Stimulated activated naive CD8-positive, alpha-beta T cell treated with anti-CD3 and anti-CD28 coated beads, Interleukin-15, amount 100 ng/mL, for 72 hours (primary cell): ENCODE data around the gene SORCS1.
"Not testable (repeated sequence)": the region's sequence is repeated elsewhere in the genome, so short reads cannot be mapped to it uniquely, and the experiment has no call there.

Experiments
- ATAC-seq: fragments of 150-1000 bp; cut with Tn5 transposase; 2 replicates; pipeline ENCODE4 v1.10.0; 2021; ENCODE audit warnings: mild to moderate bottlenecking, moderate library complexity
- DNase-seq, 2 donors: peaks; one replicate each; pipeline ENCODE4 v3.0.0; 2021 to 2022
- H3K27ac Mint-ChIP-seq, 2 donors: one replicate each; pipeline ENCODE4 v1.8.0; 2022; ENCODE audit warnings: mild to moderate bottlenecking in 2 of 2, mixed read lengths in 2 of 2, moderate library complexity in 2 of 2
- H3K27me3 Mint-ChIP-seq: one replicate; pipeline ENCODE4 v1.8.0; 2022; ENCODE audit warnings: mixed read lengths
- H3K4me1 Mint-ChIP-seq: one replicate; pipeline ENCODE4 v1.8.0; 2022; ENCODE audit warnings: mild to moderate bottlenecking, mixed read lengths
- H3K4me3 Mint-ChIP-seq, 2 donors: one replicate each; pipeline ENCODE4 v1.8.0; 2022; ENCODE audit warnings: mild to moderate bottlenecking in 2 of 2, mixed read lengths in 2 of 2, moderate library complexity in 1 of 2
- H3K9me3 Mint-ChIP-seq, 2 donors: one replicate each; pipeline ENCODE4 v1.8.0; 2022; ENCODE audit warnings: mixed read lengths in 2 of 2

Gene SORCS1

GRCh38 chr10:107037192-107038122 is 127.0 kb downstream of the SORCS1 start:
- no peak overlapping the region for H3K27ac Mint-ChIP-seq
- H3K4me3 Mint-ChIP-seq, result no peak overlapping the region
- H3K27me3 Mint-ChIP-seq, result no peaks in the 10 kb centered on the region
- DNase-seq, result no peak
- peaks cover 0 to 5% of the 10 kb centered on the region in 2 donors for H3K9me3 Mint-ChIP-seq
- H3K4me1 Mint-ChIP-seq, result no peaks in the 10 kb centered on the region
- no peak for ATAC-seq

GRCh38 chr10:107033799-107034422 is 130.6 kb downstream of the SORCS1 start:
- no peak overlapping the region for H3K27ac Mint-ChIP-seq
- no peak overlapping the region for H3K4me3 Mint-ChIP-seq
- H3K9me3 Mint-ChIP-seq, result peaks cover 0 to 5% of the 10 kb centered on the region in 2 donors
- no peaks in the 10 kb centered on the region for H3K27me3 Mint-ChIP-seq
- H3K4me1 Mint-ChIP-seq, result no peaks in the 10 kb centered on the region
- ATAC-seq (no peak), DNase-seq (no peak)

DNA sequence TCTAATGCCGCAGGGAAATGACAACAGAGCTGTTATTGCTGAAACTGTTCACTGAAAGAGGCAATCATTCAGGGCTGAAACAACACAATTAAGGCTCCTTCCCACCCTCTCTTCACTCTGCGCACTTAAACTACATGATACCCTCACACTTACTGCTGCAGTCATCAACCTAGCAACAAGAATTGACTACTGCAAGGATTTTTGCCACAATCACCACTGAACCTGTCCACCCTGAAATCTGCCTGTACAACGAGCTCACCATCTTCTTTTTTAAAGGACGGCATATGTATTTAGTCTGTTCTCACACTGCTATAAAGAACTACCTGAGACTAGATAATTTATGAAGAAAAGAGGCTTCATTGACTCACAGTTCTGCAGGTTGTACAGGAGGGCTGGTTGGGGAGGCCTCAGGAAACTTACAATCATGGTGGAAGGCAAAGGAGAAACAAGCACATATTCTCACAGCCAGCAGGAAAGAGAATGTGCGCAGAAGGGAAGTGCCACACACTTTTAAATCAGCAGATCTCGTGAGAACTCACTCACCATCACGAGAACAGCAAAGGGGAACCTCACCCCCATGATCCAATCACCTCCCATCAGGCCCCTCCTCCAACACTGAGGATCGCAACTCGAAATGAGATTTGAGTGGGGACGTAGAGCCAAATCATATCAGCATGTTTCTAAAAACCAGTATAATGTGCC is 131.7 kb downstream of the SORCS1 start:
- Mint-ChIP-seq H3K27me3 (no peaks in the 10 kb centered on the region), H3K4me3 (no peak overlapping the region), H3K27ac (no peak overlapping the region), H3K9me3 (peaks cover 0 to 5% of the 10 kb centered on the region in 2 donors), H3K4me1 (no peaks in the 10 kb centered on the region)
- ATAC-seq (no peak), DNase-seq (no peak)

DNA sequence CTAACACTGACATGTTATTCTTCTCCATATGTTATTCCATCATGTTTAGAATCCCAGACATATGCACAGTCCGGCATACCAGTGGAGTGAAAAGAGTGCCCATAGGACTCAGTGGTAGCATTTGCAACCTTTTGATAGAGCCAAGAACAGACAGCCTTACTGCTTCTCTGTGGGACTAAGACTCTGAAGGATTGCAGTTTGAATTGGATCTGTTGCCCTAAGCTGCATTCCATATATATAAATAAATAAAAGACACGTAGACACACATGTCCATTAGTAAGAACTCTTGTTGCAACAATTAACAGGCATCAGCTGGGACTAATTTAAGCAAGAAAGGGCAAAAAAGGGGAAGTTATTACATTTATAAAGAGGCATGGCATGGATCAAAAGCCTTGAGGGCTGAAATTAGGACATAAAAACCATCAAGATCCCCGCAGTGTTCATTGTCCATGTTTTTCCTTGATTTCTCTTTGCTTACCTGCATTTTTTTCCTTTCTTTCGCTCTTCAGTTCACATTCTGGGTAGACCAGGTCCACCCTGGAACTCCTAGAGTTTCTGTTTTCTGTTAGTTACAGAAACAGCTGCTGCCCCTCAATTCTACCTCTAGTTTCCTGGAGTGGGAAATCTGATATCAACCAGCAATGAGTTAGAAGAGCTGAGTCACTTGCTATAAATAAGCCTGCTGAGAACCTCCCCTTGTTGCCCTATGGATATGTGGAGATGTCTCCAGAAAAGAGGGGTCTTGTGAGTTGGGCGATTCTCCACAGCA is 132.4 kb downstream of the SORCS1 start:
- peaks cover 0 to 5% of the 10 kb centered on the region in 2 donors for H3K9me3 Mint-ChIP-seq
- no peaks in the 10 kb centered on the region for H3K4me1 Mint-ChIP-seq
- ATAC-seq, result no peak
- no peaks in the 10 kb centered on the region for H3K27me3 Mint-ChIP-seq
- no peak for DNase-seq
- no peak overlapping the region for H3K27ac Mint-ChIP-seq
- no peak overlapping the region for H3K4me3 Mint-ChIP-seq

DNA sequence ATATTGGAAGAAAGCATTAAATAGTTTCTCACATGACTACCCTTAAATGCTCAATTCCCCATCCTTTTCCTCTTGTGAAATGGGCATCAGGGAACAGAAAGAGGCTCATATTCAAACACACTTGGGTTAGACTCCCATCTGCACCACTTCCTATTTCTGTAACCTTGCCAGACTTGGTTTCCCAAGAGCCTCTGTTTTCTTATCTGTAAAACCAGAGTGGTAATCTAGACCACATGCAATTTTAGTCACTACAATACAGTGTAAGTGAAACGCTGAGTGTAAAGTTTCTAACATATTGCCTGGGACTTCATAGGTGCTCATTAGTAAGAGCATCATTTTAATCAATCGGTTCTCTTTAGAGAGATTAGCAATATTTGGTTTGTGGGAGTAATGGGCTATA is 136.3 kb downstream of the SORCS1 start:
- Mint-ChIP-seq H3K9me3 (peaks cover 0 to 5% of the 10 kb centered on the region in 2 donors), H3K4me3 (no peak overlapping the region)

GRCh38 chr10:107025676-107026075 is 138.8 kb downstream of the SORCS1 start:
- H3K4me3 Mint-ChIP-seq, result no peak overlapping the region
- H3K27me3 Mint-ChIP-seq, result no peaks in the 10 kb centered on the region
- H3K27ac Mint-ChIP-seq, result no peak overlapping the region
- no peaks in the 10 kb centered on the region for H3K4me1 Mint-ChIP-seq
- no peaks in the 10 kb centered on the region for H3K9me3 Mint-ChIP-seq
- ATAC-seq (no peak), DNase-seq (no peak)

More for the DNA sequence above, 136.3 kb downstream of the SORCS1 start:
- no peaks in the 10 kb centered on the region for H3K4me1 Mint-ChIP-seq
- H3K27ac Mint-ChIP-seq, result no peak overlapping the region
- ATAC-seq, result no peak
- H3K27me3 Mint-ChIP-seq, result no peaks in the 10 kb centered on the region
- DNase-seq, result no peak

- H3K27me3 Mint-ChIP-seq, H3K27ac Mint-ChIP-seq, DNase-seq, H3K4me3 Mint-ChIP-seq, H3K9me3 Mint-ChIP-seq, ATAC-seq, H3K4me1 Mint-ChIP-seq: not testable (repeated sequence)
Measured at GRCh38 chr10:107024033-107024432, 140.5 kb downstream of the SORCS1 start.

- Mint-ChIP-seq H3K27ac (no peak overlapping the region), H3K4me1 (no peaks in the 10 kb centered on the region), H3K4me3 (no peak overlapping the region), H3K9me3 (no peaks in the 10 kb centered on the region), H3K27me3 (no peaks in the 10 kb centered on the region)
- ATAC-seq, result no peak
- no peak for DNase-seq
Measured at GRCh38 chr10:107022600-107023354, 141.7 kb downstream of the SORCS1 start.

DNA sequence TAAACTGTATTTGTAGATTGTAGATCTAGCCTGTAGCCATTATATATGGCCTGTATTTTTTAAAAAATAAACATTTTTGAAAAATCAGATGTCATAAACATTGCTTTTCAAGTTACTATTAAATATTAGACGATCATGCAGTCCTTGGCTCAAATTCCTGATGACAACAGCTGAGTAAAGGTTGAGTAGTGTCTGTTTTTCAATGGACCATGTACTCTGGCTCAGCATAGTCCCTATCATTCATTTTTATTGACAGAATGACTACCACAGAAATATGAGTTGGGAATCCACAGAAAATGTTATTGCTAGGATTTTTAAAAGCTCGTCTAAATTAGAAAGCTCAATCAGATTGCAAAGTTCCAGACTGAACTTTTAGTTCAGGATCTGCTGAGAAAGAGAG is 145.4 kb downstream of the SORCS1 start:
- Mint-ChIP-seq H3K4me3 (no peak overlapping the region), H3K9me3 (peaks cover 0 to 6% of the 10 kb centered on the region in 2 donors), H3K4me1 (no peaks in the 10 kb centered on the region), H3K27ac (no peak overlapping the region), H3K27me3 (no peaks in the 10 kb centered on the region)
- no peak for DNase-seq
- ATAC-seq, result no peak

GRCh38 chr10:107013258-107014006 is 151.1 kb downstream of the SORCS1 start:
- Mint-ChIP-seq H3K4me3 (no peak overlapping the region), H3K9me3 (peaks cover 0 to 6% of the 10 kb centered on the region in 2 donors), H3K4me1 (no peaks in the 10 kb centered on the region), H3K27me3 (no peaks in the 10 kb centered on the region), H3K27ac (no peak overlapping the region)
- DNase-seq, result no peak
- ATAC-seq, result no peak

- no peak for DNase-seq
- Mint-ChIP-seq H3K4me3 (no peak overlapping the region), H3K4me1 (no peaks in the 10 kb centered on the region), H3K27me3 (no peaks in the 10 kb centered on the region), H3K9me3 (peaks cover 0 to 6% of the 10 kb centered on the region in 2 donors), H3K27ac (no peak overlapping the region)
- ATAC-seq, result no peak
Measured at GRCh38 chr10:107011992-107012391, 152.5 kb downstream of the SORCS1 start.

DNA sequence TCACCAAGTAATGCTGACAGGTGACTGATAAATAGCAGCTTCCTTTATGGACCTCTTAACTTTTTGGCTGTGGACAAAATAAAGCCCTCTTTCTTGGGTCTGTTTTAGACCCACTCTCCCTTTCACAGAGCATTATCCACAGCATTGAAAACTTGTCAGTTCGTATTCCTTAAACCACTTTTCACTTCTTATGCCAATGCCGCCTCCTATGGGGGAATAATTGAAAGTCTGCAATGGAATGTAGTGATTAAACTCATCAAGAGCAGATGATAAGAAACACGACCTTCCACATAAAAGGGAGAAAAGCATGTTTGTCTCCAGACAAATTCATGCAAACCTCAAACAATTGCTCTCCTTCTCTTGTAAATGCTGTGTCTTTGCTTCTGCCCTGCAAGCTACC is 153.4 kb downstream of the SORCS1 start:
- H3K27ac Mint-ChIP-seq, result no peak overlapping the region
- no peak for ATAC-seq
- no peaks in the 10 kb centered on the region for H3K27me3 Mint-ChIP-seq
- H3K9me3 Mint-ChIP-seq, result peaks cover 0 to 6% of the 10 kb centered on the region in 2 donors
- DNase-seq, result no peak
- H3K4me3 Mint-ChIP-seq, result no peak overlapping the region
- no peaks in the 10 kb centered on the region for H3K4me1 Mint-ChIP-seq

GRCh38 chr10:107010531-107010930 is 154.0 kb downstream of the SORCS1 start:
- no peak overlapping the region for H3K27ac Mint-ChIP-seq
- ATAC-seq, result no peak
- no peak for DNase-seq
- H3K9me3 Mint-ChIP-seq, result peaks cover 0 to 6% of the 10 kb centered on the region in 2 donors
- no peak overlapping the region for H3K4me3 Mint-ChIP-seq
- H3K4me1 Mint-ChIP-seq, result no peaks in the 10 kb centered on the region
- no peaks in the 10 kb centered on the region for H3K27me3 Mint-ChIP-seq

DNA sequence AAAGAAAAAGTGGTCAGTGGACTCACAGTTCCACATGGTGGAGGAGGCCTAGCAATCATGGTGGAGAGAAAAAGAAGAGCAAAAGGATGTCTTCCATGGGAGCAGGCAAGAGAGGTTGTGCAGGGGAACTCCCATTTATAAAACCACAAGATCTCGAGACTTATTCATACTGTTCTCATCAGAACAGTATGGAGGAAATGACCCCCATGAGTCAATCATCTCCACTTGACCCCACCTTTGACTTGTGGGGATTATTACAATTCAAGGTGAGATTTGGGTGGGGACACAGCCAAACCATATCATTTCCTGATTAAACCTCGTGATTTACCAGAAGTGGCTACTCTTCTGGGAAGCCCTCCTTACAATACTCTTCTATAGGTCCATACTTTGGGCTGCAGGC is 160.1 kb downstream of the SORCS1 start:
- no peaks in the 10 kb centered on the region for H3K27me3 Mint-ChIP-seq
- H3K4me3 Mint-ChIP-seq, result no peak overlapping the region
- no peak for DNase-seq
- no peaks in the 10 kb centered on the region for H3K9me3 Mint-ChIP-seq
- ATAC-seq, result no peak
- no peaks in the 10 kb centered on the region for H3K4me1 Mint-ChIP-seq
- no peak overlapping the region for H3K27ac Mint-ChIP-seq
